Activated naive CD4-positive, alpha-beta T cell treated with anti-CD3 and anti-CD28 coated beads, Interleukin-2, amount 50 U/mL, for 16 hours (primary cell): Measurements from ENCODE around the gene DCAF5.
A peak's percentile ranks its signal among the peaks of the same experiment; 100 is the strongest.
"Not testable (repeated sequence)": the region's sequence is repeated elsewhere in the genome, so short reads cannot be mapped to it uniquely, and the experiment has no call there.

Experiments used
- DNase-seq: peaks from one replicate; pipeline ENCODE4 v3.0.0-alpha.2; 2020

The DCAF5 gene

DNA sequence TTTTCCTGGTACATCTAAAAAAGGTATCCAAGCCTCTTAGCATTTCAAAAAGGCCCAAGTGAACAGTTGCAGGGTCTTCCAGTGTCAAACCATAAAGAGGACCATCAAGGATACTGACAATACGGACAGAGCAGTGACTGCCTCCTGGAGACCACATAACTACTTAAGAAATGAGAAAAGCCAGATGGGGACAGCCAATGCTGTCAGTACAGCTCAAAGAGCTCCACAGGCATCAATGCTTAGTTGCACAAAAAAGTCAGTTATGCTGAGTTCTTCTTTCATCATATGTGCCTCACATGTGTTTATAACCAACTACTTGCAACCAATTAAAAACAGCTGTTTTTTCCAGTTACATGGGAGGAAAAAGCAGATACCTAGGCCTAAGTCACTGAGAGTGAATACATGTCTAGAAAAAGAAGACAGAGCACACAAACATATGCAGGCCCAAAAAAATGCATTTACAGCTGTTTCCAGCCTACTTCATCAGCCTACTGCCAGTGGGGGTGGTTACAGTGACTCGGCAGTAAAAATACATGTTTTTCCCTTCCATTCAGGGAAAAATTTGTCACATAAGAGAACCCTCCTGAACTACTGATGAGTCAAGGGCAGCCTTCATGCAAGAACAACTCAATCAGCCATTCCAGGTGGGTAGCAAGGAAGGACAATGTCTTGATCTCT is 84.0 kb downstream of the DCAF5 start:
- DNase-seq, result no peak

- DNase-seq, result no peak
Observed at GRCh38 chr14:69066396-69067171, 86.3 kb downstream of the DCAF5 start.

DNA sequence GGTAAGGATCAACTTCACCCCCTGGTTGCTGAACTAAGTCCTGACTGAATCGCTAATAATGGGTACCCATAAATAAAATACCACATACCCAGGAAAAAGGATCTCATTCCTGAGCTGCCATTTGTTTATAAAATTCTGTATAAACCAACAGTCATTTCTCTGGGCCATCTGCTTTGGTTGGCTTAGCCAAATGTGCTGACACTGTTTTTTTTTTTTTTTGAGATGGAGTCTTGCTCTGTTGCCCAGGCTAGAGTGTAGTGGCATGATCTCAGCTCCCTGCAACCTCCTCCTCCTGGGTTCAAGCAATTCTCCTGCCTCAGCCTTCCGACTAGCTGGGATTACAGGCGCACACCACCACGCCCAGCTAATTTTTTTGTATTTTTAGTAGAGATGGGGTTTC is 87.0 kb downstream of the DCAF5 start:
- DNase-seq, result not testable (repeated sequence)

DNA sequence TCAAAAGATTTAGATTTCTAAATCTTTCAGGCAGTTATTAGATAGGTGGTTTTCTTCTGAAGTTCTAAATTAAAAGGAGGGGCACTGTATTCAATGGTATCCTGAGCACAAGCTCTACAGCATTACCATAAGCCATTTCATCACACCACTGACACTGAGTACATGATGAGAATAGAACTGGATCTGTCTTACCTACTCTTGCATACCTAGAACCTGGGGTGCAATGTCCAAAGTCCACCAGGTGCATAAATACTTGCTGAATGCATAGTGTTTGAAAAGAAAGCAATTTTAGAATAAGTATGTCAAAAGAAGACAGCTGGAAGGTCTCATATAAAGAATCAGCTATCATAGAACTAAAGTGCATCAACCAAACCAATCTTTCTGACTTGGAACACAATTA is 88.3 kb downstream of the DCAF5 start:
- no peak for DNase-seq

GRCh38 chr14:69059658-69060623 is 93.0 kb downstream of the DCAF5 start:
- no peak for DNase-seq

DNA sequence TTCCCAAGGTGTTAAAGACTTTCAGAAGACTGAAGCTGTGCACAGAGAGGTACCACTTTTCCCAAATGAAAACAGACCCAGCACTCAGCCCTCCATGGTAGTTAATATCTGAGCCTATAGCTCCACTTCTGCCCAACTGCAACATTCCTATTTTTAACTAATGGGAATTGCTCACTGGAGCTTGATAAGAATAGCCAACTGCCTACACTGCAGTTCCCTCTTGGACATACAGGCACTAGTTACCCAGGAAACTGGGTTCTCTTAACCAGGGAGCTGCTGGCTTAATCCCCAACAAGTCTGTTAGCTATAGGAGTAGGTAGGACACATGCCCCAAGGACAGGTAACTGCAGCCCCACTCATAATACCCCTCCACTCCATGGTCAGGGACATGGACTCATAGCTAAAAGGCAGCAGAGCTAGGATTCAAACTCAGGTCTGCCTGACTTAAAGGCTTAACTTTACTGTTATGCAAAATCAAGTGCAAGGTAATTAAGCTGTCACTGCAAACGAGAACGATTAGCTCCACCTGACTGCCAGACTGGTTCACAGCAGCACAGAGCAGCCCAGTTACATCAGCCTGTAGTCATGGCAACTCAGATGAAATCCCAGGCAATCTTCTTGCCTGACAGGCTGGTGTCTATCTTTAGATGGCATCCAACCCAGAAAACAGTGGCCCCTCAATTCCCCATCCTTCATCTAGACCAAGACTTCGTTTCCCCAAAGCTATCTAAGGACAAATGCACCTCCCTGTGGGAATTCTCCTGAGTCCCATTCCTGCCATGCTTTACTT is 96.7 kb downstream of the DCAF5 start:
- no peak for DNase-seq

DNA sequence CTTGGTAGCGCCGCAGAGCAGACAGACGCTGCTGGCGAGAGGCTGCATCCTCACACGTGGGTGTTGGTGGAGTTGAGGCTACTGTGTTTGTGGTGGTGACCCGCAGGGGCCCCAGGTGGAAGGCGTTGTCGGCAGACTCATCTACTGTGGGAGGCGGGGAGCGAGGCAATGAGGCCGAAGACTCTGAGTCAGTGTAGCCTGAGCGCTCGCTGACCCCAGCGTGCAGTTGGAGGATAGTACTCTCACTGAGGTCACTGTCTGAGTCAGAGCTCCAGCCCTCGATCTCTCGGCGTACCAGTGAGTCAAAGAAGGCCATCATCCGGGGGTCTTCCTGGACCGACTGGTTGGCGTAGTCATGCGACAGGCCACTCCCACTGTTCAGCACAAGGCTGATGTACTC is 97.8 kb downstream of the DCAF5 start:
- no peak for DNase-seq

DNA sequence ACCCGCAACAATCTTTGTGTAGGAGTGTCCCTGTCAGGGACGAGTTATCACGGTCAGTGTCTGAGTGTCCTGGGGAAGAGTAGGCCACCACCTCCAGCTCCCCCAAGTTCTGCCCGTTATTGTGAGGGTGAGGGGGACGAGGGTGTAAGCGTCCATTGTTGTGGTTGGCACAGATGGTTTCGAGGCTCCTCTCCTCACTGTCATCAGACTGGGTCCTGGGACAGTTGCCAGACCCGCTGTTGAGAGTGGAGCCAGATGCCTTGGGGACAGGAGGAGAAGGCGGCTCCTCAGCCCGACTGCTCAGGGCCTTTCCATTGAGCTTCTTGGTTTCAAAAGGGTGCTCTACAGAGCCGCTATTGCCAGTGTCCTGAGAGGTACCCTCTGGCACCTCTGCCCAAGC is 98.9 kb downstream of the DCAF5 start:
- DNase-seq, result no peak

GRCh38 chr14:69052181-69052601 is 100.7 kb downstream of the DCAF5 start:
- no peak for DNase-seq

GRCh38 chr14:69050240-69051184 is 102.4 kb downstream of the DCAF5 start:
- no peak for DNase-seq

- no peak for DNase-seq
Observed at GRCh38 chr14:69049675-69050074, 103.2 kb downstream of the DCAF5 start.

DNA sequence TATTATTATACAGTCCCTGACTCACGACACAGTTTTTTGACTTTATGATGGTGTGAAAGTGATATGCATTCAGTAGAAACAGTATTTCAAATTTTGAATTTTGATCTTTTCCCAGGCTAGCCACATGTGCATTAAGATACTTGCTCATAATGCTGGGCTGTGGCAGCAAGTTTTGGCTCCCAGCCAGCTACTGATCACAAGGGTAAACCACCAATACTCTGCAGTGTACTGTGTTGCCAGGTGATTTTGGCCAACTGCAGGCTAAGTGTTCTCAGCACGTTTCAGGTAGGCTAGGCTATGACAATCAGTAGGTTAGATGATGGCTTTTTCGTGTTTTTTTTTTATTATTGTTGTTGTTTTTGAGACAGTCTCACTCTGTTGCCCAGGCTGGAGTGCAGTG is 104.5 kb downstream of the DCAF5 start:
- DNase-seq, result peak; percentile 23

- DNase-seq, result no peak
Observed at GRCh38 chr14:69047255-69047654, 105.7 kb downstream of the DCAF5 start.

DNA sequence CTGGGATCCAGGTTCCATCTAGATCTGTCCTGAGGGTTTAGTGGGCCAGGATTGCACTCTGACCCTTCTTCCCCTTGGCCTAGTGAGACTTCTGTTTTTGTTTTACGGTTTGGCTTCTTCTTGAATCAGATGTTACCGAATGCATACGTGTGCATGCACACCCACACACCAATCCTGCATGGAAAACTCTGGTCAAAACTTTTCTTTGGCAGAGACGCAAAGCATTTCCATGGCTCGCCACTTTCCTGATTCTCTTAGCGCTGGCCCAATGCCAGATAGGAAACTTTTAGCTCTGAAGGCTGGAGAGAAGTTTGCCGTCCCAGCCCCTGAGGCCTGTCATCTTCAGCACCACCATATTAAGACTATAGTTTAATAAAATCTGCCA is 106.5 kb downstream of the DCAF5 start:
- no peak for DNase-seq

DNA sequence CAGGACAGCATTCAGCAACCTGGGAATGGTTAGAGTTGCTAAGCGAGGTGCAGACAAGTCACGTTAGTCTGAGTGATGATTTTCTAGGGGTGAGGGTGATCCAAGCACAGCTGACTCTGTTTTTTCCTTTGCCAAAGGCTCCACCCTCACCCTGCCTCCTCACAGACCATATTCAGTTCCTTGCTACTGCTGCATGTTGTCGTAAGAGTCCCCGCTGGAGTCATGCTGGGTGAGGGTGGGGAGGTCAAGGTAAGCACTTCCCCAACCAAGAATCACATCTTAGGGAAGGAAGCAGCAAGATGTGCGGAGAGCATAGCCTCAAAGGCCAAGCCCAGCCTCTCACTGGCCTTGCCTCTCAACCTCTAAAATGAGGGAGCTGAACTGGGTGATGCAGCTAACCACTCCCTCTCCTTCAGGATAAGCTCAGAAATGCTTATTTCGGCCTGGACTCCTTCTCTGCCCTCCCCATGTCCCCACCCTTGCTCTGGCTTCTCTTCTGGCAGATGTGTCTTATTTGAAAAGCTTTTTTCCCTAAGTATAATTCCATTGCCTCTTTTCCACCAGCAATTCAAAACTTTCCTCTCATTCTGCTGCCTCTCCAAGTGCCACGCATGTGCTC is 107.0 kb downstream of the DCAF5 start:
- no peak for DNase-seq

DNA sequence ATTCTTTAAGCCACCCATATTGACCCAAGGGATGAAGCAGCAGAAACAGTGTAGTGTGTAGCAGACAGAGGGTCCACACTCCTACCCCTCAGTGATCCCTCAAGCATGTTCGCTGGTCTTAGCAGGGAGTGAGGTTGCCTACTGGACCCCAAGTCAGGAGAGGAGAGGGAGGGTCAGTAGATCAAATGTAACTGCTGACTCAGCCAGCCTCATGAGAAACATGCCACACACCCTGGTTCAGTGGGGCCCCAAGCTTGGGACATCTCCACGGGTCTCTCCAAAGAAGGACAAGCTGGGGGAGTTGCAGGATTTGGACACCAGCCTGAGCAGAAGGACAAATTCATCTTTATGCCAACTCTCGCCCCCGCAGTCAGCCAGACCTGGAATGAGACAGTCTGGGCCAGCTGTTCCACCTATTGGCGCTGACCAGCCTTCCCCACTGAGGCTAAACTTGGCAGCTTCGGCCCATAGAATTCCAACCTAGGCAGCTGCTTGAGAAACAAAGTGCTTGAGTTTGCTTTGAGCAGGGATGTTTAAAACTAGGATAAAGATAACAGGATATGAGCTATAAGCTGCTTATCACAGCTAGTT is 107.9 kb downstream of the DCAF5 start:
- no peak for DNase-seq

GRCh38 chr14:69044296-69044695 is 108.6 kb downstream of the DCAF5 start:
- no peak for DNase-seq

GRCh38 chr14:69043596-69044260 is 109.2 kb downstream of the DCAF5 start:
- DNase-seq, result no peak

DNA sequence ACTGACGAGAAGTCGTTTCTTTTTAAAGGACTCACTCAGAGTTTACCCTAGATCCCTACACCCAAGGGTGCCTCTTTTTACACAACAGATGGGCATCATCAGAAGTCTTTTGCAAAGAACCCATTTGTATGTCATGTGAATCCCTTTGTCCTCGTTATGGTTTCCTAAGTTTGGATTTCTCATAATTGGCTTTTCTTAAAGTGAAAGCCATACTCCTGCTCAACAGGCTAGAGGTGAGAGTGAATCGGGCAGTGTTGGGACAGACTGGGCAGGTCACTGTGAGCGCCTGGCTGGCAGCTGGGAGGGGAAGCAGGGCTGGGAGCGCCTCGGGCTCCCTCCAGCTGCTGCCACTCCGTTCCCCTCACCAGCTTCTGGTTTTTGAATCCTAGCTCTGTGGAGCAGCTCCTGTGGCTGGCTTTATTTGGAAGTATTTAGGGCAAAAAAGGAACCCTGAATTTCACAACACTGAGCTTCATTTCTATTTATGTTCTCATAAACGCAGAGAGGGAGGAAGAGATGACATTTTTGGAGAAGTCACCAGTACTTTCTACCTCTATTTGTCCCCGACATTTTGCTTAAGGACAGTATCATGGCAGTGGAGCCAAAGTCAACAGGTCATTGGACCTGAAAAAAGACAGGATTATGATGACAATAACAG is 110.0 kb downstream of the DCAF5 start:
- DNase-seq, result no peak
